GM12891 (cell line): ENCODE results near the gene SOSTDC1.

Experiments
- PAX5 ChIP-seq: IDR thresholded peaks from 2 replicates; pipeline ENCODE4 v1.6.1; 2011; ENCODE audit warnings: low read length, moderate library complexity, mild to moderate bottlenecking; ENCODE audit not compliant: insufficient read depth, severe bottlenecking
- POLR2A ChIP-seq: IDR thresholded peaks from 2 replicates; pipeline ENCODE4 v1.6.1; 2011; ENCODE audit warnings: low read depth, low read length, control low read depth
- POLR2AphosphoS5 ChIP-seq: IDR thresholded peaks from 2 replicates; pipeline ENCODE4 v1.6.1; 2011; ENCODE audit warnings: low read depth, low read length, control low read depth
- POU2F2 ChIP-seq: IDR thresholded peaks from 2 replicates; pipeline ENCODE4 v1.6.1; 2011; ENCODE audit warnings: low read depth, mild to moderate bottlenecking, control low read depth, low read length, moderate library complexity
- SPI1 ChIP-seq: IDR thresholded peaks from 2 replicates; pipeline ENCODE4 v1.6.1; 2011; ENCODE audit warnings: low read depth, low read length, control low read depth
- TAF1 ChIP-seq: IDR thresholded peaks from 2 replicates; pipeline ENCODE4 v1.6.1; 2011; ENCODE audit warnings: low read depth, low read length, control low read depth

- no peak for TF ChIP-seq POLR2A
- TF ChIP-seq POLR2AphosphoS5 = no peak
- no peak for TF ChIP-seq SPI1
- TF ChIP-seq TAF1 = no peak
- no peak for TF ChIP-seq POU2F2
- no peak for TF ChIP-seq PAX5
These were observed 49.2 kb upstream of the SOSTDC1 start for GRCh38 chr7:16514729-16515128.
